HG03342 (cell line): ENCODE measurements around the gene AP3B2.

ENCODE experiments used
- ATAC-seq: cut with Tn5 transposase; IDR thresholded peaks from one replicate; pipeline ENCODE4 v1.9.1; 2021; ENCODE audit warnings: mild to moderate bottlenecking, moderate library complexity; ENCODE audit not compliant: unreplicated experiment

Gene AP3B2

DNA sequence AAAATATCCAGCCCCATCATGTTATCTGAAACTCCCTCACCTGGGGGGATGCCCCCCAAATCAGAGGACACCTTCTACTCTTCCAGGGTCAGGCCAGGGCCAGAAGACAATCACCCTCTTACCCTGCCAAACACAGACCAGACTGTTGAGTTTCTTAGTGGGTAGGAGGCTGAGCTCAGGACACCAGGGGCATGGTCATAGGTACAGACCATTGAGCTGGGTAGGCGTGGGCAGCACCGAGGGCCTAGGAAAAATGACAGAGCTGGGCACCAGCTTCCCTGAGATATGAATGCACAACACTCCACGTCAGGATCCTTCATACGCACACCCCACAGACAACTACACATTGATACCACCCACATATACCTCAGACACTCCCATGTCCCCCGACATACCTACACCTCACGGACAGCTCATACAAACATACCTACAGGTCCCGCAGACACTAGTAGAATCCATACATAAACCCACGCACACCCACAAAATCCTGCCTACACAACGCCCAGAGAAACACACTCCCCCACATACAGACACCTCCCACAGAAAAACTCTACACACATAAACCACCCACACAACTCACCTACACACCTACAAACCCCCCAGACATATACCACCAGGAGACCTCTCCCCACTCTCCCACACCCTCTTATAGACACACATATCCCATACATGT, 11.8 kb downstream of the AP3B2 start:
- no peak for ATAC-seq

DNA sequence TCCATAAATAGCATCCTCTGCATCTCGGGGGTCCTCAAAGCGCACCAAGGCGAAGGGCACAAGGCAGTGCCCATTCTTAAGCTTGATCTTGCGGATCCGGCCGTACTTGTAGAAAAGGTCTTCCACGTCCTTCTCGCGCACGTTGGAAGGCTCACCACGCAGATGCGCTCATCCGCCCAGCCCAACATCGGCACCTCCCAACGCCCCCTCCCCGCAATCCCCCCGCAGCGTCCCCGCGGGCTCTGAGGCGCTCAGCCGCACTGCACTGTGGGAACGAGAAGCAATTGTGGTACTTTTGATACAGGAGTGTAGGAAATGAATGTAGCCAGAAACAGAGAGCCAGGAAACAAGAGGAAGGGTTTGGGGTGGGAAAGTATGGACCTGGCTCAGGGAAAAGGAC, 17.5 kb downstream of the AP3B2 start:
- ATAC-seq = no peak

DNA sequence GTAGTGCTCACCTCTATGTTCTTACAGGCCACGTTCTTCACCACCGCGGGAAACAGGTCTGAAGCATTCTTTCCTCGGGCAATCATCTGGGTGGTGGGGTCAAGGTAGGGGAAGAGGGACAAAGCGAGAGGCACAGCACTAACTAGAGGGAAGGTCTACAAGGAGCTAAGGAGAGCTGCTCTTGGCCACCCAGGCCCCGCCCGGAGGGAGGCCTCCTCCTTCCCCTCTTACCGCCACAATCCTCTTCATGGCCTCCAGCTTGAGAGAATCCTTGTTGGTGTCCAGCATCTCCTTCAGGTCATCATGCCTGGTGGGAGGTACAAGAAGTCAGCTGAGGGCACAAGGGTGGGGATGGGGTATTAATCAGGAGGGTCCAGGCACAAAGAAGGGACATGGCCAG, 20.5 kb downstream of the AP3B2 start:
- no peak for ATAC-seq

DNA sequence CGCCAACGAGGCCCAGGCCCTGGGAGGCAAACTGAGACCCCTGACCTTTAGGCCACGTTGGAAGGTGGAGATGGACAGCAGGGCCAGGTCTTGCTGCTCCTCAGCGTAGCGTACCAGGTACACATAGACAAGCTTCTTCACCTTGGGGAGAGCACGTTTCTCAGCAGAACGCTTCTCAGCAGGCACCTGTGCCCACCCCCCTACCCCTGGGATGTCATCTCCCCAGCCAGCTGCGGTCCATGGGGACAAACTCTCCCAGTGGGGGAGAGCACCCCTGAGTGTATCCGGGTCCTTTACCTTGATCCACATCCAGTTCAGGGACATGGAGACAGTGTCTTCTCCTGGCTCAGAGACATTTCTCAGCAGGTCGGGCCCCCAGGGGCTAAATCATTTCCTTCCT, 21.0 kb downstream of the AP3B2 start:
- no peak for ATAC-seq

DNA sequence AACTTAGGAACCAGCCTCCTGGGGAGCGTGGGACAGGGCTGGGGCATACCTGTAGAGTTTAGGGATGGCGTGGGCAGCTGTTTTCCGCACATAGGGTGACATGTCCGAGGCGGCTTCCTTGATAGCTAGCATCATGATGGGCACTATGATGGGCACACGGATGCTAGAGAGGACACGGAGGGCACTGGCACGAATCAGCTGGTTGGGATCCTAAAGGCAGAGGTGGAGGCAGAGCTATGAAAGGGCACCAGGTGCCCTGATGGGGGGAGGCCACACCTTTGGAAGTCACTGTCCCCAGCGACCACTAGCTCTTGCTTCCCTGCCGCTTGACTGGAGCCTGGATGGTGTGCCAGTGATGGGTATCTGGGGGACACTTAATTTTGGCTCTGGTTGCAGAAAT, 28.3 kb downstream of the AP3B2 start:
- ATAC-seq = no peak

DNA sequence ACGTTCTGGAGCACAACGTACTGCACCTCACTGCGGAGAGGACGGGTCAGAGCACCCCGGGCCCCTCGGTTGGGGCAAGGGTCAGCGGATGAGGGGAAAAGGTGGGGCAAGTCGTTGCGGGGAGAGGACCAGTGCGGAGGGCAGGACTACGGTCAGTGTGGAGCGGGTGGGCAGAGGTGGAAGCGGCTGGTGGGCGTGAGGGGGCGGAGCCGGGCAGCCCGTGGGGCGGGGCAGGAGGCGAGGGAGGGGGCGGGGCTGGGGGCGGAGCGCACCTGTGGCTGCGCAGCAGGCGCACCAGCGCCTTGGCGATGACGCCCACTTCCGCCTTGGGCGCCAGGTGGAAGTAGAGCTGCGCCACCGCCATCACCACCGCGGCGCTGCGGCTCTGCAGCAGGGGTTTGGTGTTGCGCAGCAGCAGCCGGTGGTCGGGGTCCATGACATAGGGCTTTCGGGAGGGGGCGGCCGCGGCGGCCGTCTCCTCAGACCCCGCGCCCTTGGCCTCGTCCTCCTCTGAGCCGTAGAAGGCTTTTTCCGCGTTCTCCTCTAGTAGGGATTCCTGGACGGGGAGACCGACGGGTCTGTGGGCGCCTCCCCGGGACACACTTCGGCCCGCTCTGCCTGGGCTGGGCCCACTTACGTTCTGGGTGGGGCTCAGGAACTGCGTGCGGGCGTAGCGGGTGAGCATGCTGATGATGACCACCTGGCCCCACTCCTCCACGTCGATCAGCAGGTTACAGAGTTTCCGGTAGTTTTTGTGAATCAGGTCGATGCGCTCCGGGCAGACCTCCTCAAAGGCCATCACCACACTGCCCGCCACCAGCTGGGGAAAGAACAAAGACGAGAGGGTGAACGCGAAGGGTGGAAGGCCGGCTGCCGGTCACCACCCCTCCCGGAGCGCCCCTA, 29.2 kb downstream of the AP3B2 start:
- peak; percentile 81 for ATAC-seq

DNA sequence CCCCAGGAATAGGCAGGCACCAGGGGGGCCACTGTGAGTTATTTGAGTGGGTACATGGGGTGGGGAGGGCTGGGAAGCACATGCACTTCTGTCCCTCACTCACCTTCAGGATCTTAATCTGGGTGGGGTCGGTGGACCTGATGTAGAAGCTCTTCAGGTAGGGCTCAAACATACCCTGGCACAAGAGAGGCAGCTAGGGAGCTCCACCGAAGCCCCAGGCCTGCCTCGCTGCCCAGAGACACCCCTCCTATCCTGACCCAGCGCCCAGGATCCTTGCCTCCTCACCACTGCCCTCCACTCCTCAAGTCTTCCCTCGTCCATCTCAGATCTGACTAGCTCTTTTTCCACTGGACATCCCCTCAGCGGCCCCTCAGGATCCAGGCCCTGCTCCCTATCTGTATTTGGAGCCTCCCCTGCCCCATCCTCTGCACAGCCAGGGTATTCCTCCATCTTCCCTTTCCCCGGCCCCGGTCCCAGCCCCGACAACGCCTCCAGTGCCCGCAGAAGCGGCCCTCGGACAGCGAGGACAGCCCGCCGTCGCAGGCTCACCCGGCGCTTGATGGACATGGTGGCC, 30.0 kb downstream of the AP3B2 start:
- ATAC-seq = no peak

DNA sequence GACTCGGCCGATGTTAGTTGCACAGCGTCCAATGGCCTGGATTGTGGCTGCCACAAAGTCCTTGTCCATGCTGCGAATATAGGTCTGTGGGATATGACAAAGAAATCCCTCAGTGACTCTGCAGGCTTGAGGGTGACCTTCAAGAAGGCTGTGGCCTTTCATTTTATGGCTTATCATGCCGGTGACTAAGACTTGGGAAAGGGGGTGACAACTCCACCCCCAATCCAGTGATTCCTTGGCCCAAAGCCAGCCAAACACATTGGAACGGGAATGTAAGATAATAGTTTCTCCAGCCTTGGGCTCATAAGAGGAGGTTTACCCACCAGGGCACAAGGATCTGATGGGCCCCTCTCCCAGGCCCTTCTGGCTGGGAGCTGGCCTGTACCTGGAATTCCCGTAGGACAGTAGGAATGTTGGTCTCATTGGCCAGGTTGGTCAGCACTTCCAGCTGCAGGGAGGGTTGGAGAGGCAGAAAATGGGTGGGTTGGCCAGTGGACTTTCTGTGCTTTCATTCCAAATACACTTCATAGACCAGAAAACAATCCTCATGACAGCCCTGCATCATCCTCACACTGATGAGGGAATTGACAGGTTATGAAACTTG, 31.9 kb downstream of the AP3B2 start:
- ATAC-seq = no peak

DNA sequence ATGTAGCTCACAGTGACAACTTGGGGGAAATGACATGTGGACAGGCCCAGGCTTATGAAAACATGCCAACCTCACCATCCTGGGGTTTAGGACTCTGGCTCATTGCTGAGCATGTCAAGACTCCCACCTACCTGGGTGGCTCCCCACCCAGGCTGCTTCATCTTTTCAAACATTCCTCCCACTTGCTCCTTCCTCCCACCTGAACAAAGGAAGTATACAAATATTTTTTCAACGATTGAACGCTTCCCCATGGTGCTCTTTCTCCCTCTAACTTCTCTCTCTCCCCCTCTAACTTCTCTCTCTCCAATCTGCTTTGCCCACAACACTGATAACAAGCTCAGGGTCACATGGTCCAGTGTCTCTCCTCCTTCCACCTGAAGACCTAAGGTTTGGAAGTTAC, 34.8 kb downstream of the AP3B2 start:
- ATAC-seq = no peak

DNA sequence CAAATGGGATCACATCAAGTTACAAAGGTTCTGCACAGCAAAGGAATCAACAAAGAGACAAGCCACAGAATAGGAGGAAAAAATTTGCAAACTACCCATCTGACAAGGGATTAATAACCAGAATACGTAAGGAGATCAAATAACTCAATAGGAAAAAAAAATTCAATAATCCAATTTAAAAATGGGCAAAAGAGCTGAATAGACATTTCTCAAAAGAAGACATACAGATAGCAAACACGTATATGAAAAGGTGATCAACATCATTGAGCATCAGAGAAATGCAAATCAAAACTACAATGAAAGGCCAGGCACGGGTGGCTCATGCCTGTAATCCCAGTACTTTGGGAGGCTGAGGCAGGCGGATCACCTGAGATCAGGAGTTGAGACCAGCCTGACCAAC, 39.0 kb downstream of the AP3B2 start:
- ATAC-seq = no peak

DNA sequence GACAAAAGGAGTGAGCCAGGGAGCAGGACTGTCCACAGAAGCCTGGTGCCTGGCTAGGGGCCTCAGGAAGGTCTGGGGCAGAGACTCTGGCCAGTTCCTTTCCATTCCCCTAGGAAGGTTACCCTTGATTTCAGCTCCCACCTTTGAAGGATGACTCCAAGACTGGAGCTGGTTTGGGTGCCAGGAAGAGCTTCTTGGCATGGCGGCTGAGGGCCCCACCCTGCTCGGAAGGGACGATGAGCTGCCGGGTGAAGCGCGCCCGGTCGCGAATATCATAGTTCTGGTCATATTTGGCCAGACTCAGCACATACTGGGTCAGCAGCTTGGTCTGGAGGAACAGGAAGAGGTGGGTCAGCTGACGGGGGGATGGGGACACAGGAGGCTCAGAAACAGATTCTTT, 43.1 kb downstream of the AP3B2 start:
- ATAC-seq = no peak

DNA sequence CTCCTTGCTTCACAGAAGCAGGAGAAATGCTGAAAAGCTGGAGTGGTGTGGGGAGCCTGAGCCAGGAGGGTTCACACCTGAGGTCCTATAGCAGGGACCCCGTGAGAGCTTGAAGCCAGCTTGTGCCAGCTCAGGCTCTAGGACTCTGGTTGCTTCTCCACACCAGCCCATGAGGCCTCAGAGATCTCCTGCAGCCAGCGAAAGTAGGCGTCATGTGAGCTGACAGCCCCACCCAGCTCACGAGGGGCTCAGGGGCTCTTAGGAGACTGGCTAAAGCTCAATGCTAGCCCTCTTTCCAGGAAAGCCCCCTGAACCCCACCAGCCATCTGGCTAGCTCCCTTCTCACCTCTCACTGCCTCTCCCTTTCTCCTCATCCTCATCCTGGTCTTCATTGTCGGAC, 45.7 kb downstream of the AP3B2 start:
- no peak for ATAC-seq

DNA sequence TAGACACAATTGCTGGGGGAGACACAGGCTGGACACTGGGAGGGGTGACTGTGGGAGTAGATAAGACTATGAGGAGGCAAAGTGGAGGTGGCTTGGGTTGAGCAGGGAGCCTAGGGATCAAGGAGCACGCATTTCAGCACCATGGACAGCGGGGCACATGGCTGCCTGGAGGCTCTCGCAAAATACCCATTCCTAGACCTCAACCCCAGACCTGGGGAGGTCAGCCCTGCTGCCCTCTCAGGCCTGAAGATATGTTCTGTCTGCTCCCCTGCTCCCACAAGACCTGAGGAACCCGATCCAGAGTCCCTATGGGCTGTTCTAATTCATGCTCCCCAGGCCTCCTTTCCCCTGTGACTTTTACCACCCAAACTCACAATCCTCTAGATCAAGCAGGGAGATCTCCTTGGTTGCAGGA, 46.5 kb downstream of the AP3B2 start:
- no peak for ATAC-seq

DNA sequence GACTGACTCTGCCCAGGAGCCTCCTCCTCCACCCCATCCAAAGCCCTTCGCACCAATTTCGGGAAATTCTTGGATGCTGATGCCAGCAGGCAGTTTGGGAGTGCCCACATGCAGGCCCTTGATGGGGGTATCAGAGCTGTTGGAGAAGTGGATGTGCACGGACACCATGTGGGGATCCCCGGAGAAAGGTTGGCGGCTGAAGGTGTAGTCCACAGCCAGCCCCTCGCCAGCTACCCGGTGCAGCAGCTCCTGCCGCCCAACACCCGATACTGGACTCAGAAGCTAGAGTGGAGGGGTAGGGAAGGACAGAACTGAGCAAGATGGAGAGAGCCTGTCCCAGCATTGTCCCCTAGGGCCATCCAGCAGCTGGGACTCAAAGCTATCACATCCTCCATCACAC, 47.0 kb downstream of the AP3B2 start:
- ATAC-seq = no peak

DNA sequence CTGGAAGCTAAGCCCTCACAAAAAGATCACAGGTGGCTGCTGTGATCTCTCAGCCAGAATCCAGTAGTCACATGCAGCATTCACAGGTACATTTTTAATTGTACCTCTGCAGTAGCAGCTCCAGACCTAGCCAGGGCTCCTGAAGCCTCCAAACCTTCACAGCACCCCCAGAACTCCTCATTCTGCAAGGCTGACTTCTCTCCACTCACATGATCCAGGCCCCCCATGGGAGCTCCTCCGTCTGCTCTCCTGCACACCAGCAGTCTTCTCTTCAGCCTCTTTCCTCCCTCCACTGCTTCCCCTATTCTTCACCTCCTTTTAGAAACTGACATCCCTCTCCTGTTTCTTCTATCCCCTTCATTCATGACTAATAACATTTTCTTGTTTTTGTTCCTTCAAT, 49.3 kb downstream of the AP3B2 start:
- ATAC-seq = no peak

DNA sequence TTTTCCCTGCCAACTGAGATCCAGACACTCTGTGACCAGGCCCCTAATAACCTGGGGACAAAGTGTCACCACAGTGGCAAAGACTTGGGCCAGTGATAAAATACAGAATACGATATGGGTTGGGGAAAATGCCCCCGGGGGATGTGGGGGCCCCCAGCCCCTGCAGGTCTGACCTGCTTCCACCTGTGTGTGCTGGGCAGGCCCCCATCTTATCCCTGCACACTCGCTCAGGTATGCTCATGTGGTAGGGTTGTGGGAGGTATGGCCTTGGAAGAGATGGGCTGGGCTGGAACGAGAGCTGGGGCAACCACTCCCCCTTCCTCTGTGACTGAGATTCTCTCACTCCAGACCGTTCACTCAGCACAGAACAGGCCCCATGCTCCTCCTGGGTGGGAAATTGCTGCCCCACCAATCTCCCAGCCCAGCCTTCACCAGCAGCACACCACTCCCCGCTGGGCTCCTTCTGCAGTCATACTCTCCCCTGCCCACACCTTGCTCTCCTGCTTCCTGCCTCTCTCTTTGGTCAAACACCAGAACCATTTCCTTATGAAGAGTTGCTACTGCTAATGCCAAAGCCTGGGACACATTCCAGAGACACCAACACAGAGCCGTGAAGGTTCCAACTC, 52.9 kb downstream of the AP3B2 start:
- ATAC-seq = no peak

DNA sequence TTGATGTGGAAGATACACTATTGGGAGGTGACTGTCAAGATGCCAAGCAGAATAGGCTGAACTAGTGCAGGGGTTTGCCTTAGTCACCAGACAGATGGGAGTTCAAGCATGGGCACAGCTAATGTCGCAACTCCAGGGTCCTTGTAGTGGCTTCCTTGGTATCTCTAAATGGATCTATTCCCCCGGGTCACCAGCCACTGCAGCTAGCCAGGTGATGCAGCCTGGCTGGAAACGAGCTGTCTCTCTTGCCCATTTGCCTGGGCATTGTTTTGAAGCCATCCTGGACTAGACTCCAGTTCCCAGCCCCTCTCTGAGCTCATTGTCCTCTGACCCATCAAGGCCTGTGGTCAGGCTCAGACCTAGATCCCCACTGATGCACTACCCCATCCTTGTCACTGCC, 54.1 kb downstream of the AP3B2 start:
- no peak for ATAC-seq

DNA sequence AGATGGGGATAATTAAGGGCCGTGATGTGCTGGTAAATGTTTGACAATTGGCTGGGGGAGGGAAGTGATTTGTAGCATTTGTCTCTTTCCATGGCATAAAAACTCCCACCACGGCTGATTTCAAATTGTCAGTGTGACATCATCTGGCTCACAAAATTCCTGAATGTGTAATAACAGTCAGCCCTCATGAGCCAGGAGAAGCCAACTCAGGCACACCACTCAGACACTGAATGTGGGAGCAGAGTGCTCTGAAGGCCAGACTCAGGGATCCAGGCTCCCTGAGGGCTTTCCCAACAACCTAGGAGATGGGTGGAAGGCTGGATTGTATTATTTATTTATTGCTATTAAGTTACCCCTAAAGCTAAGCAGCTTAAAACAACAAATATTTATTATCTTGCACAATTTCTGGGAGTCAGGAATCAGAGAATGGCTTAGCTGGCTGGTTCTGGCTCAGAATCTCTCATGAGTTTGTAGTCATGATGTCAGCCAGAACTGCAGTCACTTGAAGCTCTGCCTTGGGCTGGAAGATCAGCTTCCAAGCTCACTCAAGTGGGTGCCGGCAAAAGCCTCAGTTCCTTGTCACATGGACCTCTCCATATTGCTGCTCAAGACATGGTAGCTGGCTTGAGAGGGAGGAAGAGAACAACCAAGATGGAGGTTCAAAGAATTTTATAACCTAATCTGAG, 56.0 kb downstream of the AP3B2 start:
- ATAC-seq = no peak

DNA sequence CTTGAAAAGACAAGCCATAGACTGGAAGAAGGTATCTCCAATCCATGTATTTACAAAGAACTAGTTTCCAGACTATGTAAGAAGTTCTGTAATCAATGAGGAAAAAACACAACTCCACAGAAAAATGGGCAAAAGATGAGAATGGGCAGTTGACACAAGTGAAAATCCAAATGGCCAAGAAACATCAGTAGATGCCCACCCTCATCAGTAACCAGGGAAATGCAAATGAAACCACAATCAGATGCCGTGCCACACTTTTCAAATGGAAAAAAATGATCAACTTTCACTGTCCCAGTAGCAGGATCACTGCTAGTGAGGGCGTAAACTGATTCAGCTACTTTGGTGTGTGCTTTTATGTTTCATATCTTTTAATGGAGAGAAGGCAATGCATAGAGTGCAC, 58.0 kb downstream of the AP3B2 start:
- ATAC-seq = no peak

DNA sequence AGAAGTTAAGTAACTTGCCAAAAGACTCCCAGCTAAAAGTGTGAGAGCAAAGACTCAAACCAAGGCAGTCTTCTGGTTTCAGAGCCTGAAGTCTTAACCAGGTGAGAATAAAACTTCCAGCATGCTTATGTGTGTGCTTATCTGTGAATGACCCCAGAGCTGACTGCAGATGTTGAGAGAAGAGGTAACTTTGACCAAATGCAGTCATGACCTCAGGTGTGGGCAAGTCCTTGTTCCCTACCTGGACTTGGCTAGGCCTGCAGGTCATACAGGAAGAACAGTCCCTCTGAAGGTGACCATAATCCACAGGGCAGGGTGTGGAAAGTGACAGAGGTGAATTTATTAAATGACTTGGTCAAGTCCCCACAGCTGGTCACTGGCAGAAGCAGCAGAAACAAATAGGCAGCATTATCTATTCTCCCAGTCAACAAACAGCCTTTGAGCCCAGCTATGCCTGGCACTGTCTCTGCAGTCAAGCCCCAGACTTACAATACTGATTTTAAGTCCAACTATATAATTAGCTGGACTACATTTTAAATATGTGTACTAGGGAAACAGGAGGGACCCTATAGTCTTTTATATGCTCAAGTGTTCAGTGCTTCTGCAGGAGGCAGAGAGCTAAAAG, 59.5 kb downstream of the AP3B2 start:
- ATAC-seq = no peak
